Stimulated activated CD4-positive, alpha-beta T cell treated with anti-CD3 and anti-CD28 coated beads, Interleukin-15, amount 100 ng/mL, for 24 hours (primary cell): ENCODE data around the gene FSTL4.

Experiments used
- DNase-seq: peaks from one replicate; pipeline ENCODE4 v3.0.0-alpha.2; 2020

FSTL4 gene

DNA sequence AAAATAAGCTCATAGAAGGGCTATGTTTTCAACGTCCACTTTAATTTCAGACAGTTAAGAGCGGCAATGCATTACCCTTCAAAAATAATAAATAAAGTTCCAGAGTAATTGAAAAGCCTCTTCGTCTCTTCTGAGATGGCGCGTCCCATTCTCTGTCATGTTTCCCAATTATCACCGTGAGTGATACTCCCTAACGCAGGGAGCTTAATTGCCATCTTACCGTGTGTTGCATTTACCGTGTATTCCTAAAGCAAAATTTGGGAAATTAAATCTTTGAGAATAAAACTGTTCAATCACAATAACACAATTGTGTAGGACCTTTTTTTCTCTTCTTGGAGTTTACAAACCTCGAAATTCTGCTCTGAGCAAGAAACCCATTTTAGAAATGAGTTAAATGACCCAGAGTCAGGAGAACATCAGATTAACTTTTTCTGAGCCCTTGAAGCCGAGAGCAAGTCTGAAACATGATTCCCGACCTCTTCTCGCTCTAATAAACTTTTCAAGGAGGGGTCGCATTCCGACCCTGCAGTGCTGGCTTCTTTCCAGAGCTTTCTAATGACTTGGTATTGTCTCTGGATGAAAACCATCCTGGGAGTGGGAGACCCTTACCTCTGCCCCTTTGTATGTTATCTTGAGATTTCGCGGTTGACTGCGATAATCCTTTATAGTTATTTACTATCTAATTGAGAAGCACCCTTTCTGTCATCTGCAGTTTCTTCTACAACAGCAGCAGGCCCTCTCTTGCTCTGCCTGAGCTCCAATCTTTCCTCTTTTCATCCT is 251.5 kb downstream of the FSTL4 start:
- DNase-seq = no peak

DNA sequence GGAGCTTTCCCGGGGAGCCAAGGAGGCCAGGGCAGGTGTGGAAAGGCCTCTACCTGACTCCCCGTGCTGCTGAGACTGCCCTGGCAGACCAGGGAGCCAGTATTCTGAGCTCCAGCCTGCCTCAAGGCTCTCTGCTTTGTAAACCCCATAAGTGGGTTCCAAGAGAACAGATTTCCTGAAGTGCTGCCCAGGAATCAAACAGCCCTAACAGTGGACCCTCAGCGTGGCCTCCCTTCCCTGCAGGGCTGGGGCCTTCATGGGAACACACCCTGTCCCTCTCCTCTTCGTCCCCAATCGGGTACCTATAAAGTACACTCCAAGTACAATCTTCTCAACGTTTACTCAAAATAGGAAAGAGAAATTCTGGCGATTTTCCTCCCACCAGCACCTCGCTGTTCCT is 252.5 kb downstream of the FSTL4 start:
- DNase-seq = no peak

DNA sequence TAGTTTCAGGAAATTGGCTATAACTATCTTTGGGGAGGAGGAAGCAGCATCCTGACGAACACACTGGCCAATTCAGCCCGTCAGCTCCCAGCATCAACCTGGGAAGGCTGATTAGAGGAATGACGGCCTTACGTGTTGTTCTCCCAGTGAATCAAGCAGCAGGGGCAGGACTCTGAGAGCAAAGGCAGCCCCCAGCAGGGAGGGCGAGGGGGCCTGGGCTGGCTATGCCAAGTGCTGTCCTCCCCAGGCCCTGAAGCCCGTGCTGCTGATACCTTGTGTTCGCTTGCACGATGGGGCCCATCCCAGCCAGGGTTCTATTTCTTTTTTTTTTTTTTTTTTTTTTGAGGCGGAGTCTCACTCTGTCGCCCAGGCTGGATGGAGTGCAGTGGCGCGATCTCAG is 254.1 kb downstream of the FSTL4 start:
- DNase-seq = no peak

DNA sequence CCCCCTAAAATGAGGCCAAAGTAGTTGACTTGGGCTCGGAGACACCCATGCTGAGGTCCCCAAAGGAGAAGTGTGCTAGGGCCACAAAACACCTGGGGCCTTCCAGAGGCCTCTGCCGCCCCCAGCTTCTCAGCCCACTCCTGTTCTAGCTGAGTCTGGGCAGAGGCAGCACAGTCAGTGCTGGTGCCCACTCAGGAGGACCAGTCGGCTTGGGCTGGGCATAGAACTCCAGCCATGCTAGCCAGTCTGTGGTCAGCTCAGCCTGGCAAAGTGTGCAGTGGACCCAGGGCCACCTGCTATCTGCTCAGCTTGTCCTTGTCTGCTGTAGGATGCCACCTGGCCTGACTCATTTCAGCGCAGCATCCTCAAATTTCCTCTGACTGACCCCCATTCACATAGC is 254.6 kb downstream of the FSTL4 start:
- DNase-seq = no peak

DNA sequence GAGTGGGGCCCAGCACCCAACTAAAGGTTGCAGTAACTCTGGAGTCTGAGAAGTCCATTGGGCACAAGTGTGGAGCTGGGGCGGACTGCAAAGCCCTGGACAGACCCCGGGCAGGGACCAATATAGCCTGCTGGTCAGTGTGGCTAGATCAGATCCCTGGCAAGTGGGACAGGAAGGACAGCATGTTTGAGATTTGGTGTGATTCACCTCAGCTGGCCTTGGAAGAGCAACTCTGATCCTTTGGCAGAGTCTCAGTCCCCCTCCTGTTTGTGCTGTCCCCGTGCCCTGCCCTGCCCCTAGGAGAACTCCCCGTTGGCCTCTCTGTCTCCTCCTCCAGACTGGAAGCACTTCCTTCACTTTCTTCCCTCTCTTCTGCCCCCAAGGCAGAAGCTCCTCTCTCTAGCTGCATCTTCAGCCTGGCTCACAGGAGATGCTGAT is 255.3 kb downstream of the FSTL4 start:
- DNase-seq = no peak

DNA sequence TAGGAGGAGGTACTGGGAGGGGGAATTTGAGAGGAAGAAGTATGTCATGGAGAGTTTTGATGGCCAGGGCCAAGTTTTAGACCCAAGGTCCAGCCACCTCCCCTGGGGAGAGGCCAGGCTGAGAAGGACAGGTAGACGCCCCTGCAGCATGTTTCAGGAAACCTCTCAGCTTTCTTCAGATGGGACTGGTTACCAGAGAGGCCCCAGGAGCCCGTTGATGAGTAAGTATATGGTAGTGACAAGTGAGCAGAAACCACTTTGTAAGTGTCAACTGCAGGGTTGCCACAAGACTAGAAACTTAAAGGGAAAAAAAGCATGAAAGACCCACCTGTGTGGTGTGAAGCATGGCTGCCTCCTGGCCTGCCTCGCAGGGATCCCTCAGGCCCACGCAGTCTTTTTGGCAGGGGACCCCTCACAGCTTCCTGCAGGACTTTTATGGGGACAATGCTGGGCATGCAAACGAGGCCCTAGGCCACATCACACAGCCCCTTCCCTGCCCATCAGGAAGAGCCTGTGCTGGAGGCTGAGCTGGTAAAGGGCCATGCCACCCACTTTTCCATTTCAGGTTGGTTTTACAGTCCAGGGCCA is 255.9 kb downstream of the FSTL4 start:
- DNase-seq = no peak

DNA sequence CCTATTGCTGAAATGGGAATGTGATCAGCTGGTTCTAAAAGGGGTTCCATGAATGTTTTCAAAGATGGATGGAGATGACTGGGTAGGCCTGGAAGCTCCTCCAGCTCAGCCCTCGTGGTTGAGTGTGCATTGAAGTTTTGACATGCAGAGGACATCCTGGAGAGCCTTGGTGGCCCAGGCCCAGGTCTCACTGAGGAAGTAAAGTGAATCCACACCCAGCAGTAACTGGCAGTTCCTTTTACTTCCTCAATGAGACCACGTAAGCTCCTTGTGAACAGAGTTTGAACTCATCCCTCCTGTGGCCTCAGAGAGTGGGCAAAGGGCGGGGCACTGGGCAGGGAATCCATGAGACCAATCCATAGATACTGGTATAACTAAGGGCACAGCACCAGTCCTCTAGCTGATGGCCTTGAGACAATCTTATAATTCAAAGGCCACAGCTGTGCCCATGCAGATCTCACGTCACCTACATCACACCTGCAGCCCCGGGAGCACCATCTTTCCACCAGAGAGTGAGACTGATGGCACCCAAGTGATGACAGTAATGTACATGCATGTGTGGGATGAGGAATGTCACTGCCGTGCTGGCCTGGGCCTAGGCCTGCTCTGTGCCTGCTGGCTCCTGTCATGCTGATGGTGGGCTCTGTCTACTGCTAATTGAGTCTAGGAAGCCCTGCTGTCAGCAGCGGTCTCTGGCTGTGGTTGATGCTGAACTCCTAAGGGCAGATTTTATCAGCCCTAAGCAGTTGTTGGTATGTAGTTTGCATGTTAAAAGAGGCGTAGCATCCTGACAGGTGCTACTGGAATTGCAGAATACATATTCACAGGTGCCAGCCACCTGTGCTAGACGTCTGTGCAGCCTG is 257.8 kb downstream of the FSTL4 start:
- no peak for DNase-seq

DNA sequence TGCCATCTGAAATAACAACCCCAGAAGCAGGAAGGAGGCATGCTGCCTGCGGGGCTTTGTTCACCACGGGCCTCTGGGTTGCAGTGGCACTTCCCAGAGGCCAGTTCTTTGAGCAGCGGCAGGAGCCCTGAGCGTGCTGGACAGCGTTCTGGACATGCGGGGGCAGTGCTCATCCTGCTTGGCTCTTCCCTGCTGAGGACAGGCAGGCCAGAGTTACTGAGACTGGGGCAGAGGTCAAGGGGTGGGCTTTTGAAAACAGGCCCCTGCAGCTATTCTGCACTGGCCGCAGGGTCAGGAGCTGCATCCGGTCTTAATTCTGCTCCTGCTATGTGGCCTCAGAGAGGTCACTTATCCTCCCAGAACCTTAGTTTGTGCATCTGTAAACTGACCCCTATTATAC is 258.6 kb downstream of the FSTL4 start:
- DNase-seq = no peak

DNA sequence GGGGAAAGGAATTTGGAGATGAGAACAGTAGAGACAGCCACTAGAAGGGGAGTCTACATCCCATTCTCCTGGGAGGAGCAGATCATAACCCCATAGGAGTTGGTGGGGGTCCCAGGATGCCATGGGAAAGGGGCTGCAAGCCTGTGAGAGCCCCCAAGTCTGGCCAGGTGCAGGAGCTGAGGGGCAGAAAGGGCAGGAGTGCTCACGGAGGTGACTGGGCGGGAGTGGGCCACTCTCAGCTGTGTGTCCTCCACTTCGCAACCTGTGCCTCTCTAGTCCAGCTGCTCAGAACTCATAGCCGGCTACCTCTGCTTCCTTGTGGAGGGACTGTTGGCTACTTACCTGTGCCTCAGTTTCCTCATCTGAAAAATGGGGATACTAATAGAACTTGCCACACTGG is 263.9 kb downstream of the FSTL4 start:
- no peak for DNase-seq

DNA sequence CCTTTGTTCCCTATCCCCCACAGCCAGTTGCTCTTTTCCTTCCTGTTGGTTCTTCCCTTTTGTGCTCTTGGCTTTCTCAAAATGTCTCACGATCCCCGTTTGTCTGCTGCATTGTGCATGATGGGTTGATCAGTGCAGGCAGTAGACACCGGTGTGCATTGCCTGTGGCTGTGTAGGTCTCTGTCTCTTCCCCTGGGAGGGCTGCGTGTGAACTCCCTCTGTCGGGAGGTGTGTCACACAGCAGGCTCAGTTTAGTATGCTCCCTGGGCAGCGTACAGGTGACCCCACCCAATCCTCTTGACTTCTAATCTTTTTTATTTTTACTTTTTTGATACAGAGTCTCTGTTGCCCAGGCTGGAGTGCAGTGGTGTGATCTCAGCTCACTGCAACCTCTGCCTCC is 265.3 kb downstream of the FSTL4 start:
- DNase-seq = no peak

DNA sequence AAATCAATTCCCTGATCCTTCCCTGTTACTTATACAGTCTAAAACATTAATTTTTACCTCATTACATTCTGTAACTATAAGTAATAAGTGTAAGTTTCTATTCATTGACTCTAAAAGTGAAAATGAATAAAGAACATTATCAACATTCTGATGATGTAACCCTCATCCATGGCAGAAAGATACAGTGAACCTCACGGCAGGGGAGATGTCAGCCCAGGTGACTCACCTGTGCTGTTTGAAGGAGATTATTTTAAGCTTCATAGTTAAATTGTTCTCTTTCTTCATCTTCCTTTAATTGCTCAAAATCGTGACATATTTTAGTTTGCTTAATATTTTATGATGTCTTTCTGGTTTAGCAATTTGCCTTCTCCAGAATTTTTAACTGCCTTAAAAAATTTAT is 268.1 kb downstream of the FSTL4 start:
- DNase-seq = no peak

DNA sequence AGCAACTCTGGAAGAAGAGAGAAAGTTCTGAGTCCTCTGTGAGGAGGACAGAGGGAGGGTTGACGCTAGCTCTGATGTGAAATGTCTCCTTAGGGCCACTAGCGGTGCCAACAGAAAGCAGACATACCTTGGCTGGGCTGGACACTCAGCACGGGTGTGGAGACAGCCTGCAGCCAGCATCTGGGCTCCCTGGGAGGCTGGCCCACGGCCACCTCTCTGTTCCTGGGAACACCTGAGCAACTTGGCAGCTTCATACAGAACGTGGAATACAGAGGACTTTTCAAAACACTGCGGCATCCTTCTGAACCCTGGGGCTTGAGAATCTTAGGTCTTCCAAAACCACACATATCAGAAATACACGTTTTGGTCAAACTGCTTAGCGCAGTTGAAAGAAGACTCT is 269.1 kb downstream of the FSTL4 start:
- no peak for DNase-seq

DNA sequence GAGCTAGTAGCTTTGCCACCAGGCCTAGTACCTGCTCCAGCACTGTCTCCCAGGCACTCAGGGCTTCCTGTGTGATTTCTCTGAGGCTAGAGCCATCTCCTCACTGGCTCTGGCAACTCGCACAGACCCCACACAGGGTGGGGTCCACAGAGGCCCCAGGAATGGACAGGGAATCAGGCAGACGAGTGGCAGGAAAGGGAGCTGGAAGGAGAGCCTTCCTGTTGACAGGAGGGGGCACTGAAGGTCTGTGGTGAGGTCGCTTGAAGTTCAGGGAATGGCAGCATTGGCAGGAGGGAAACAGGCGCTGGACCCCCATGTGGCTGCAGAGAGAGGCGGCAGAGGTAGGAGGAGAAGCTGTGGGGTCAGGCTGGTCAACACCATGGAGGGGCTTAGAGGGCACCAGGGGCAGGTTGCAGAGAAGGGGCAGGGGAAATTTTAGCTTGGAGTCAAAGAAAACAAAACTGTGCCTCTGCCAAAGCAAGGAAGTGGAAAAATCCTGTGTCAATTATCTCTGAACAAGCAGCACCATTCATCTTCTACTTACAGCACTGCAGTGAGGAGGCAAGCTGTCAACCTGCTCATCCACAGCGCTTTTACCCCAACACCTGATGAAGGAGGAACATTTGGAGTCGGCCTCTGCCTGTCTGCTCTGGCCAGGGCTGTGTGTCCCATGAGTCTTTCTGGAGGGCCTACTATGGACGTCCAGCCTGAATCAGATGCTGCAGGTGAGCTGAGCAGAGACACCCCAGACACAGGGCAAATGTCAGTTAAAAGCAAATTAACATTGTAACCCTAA is 270.2 kb downstream of the FSTL4 start:
- no peak for DNase-seq

DNA sequence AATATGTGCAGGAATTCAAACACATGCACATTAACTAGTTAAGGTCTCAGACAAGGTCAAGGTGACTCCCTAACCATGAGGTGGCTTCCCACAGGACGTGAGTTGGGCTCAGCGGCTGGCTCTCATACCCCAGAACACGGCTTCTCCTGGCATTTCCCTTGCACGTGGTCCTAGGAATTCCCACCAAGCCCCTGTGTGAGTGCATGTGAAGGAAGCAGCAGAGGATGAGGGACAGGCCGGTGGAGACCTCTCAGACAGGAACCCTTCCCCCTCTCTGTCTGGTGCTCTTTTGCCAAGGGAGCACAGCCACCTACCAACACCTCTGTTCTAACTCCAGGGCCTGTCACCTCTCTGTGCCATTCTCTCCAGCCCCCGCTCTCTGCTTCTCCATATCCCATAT is 271.0 kb downstream of the FSTL4 start:
- no peak for DNase-seq

DNA sequence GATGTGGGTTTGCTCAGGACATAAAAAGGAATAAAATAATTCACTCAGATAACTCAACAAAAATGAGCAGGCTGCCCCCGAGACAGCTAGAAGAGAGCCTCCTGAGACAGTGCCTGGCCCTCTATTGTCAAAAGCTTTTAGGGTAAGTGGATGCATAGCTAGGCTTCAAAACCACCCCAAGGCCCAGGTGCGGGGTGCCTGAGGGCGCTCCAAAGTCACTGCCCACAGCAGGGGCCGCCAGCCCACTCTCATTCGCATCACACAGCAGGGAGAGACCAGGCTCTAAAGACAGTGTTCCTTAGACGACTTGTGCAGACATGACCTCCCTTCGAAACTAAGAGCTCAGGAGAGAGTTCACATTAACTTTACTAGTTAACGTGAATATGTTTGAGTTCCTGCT is 271.5 kb downstream of the FSTL4 start:
- no peak for DNase-seq

DNA sequence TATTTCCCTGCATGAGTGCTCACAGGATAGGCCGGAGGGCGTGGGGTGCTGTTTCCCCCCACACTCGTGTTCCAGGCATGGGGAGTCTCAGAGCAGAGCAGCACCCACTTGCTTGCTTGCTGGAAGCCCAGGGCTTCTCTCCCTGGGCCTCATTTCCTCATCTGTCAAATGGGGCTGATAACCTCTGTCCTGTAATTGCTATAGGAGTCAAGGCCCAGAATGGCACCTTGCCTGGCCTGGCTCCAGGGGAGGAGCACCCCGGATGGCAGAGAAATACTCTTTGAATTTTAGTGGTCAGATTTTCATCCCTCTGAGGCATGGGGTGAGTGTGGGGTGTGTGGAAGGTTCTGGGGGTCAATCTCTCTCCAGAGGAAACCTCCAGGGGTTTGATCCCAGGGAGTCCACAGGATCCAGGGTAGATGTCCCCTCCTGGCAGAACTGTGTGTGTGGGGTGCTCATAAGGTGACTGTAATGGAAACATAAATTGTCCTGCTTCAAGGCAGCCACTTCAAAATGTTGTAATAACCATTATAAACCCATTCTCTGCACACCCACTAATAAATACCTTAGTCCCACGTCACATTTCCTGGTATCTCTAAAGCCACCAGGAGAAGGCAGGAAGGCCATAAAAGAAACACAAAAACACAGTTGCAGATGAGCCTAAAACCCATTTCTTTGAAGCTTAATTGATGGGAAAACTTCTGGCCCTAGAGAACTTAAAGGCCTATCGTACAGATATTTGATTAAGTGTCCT is 272.2 kb downstream of the FSTL4 start:
- no peak for DNase-seq

DNA sequence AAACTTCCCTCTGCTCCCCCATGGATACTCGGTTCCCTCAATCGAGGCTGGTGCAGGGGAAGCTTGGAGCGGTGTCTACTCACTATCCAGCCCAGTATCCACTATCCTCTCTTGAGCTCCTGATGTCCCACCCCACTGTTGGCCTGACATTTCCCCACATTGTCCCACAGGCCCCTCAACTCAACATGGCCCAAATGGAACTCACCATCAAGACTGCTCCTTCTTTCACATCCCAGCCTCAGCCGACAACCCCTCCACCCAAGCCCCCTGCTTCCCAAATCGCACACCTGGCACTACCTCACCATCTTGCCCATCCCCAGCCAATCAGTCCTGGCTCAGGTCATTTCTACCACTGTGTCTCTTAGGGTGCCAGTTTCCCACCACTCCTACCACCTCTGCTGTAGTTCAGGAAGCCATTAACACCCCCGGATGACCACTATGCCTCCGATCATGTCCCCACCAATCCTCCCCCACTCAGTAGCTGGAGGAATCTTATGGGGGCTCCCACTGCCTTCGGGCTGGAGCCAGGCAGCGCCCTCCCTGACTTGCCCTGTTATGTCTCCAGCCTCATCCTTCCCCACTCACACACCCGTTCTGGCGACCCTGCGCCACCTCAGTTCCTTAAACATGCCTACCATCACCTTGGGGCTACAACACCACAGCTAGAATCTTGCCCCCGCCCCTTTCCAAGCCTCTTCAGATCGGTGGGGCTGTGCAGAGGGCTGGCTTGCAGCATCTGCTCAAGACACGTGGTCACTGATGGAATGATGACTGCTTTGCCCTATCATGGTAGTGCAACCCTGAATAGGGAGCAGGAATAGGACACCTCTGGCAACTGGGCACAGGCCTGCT is 273.6 kb downstream of the FSTL4 start:
- no peak for DNase-seq

DNA sequence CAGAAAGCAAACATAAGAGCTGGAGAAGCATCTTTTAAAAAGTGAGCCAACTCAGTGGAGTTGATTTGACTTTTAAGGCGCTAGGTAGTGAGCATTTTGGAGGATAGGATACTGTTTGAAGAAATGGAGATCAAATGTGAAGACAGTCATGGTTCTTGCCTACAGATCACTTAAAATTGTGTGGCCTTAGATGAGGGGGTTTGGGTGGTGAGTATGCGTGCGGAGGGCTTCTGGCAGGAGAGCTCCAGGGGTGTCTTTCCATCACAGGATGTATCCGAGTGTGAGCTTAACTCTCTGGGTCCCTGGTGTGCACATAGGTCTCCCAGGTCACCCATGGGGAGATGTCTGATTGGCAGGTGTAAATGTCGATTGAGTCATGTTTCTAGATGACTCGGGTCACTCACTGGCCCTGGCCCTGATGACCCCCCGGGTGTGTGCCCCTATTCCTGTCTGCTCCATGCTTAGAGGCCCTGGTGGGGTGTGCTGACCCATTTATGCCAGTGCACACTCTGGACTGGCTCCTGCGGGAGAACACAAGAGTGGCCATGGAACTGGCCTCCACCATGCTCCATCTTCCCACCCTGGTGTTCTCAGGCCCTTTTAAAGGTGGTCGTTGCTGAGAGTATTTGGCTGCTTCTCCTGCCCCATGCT is 274.4 kb downstream of the FSTL4 start:
- no peak for DNase-seq

DNA sequence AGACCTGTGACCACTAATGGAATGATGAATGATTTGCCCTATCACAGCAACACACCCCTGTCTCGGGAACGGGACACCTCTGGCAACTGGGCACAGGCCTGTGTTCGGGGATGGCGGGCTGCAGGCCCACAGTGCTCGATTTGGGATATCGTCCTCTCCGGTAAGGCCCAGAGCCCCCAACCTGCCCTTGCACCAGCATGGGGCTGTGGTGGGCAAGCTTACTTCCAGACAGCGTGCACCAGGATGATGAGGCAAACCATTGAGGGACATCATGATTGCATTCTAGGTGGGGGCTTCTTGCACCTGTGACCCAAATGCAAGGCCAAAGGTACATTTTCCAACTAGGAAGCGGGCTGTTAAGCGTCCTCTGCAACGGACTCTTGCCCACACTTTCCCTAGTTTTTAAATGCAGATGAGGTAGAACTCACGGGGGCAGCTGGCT is 275.4 kb downstream of the FSTL4 start:
- DNase-seq = no peak

DNA sequence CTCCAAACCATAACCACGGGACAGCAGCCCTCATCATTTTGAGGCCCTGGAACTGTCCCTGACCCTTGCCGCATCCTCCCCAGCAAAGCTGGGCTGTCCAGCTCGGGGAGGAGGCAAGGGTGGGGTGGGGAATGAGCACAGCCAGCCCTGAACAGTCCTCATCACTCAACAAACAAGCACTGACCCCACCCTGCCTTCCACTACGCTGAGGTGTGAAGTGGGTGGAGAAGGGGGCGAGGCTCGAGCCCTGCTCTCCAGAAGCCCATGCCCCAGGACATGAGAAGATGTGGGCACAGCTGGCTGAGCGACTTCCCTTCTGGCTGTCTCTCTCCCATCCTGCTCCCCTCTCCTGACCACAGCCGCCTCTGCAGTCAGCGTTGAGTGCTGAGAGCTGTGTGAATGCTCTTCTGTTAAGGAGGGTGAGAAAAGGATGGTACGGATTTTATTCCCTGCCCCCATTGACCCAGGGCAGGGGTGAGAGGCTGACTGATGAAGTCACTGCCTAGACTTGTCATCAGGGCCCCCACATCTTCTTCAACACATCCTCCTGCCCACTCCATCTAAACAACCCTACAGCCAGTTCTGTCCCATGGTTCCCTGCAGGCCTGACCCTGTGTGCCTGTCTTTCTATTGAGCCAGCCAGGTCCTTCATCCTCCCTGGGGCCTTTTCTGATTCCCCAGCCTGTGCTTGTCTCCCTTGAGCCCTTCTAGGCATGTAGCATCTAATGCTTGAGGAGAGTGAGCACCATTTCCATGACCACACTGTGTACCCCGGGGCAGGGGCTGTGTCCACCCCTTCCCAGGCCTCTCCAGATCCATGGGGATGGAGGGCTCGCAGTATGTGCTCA is 276.0 kb downstream of the FSTL4 start:
- DNase-seq = no peak
